ENCODE measurements around the gene METTL13.

- TF ChIP-seq POLR2AphosphoS5 (IDR thresholded peaks at IDR 0.05; ENCODE audit: low read depth, low read length), result no peak
- no peak for TF ChIP-seq POLR2A (IDR thresholded peaks at IDR 0.05; ENCODE audit: low read depth, low read length)
Measured at GRCh38 chr1:171819946-171820345, 38.5 kb downstream of the METTL13 start.

Measured in GM12892 (cell line).